Transverse colon (tissue), 3 donors: Measurements from ENCODE around the gene KRTAP10-11.

Experiments
- POLR2A ChIP-seq: fragments of 450-650 bp; IDR thresholded peaks from one replicate; pipeline ENCODE4 v1.6.1; 2016; ENCODE audit warnings: antibody characterized with exemption, mild to moderate bottlenecking, moderate library complexity
- POLR2AphosphoS5 ChIP-seq, 3 donors: sonication (generic); formaldehyde crosslinking; IDR thresholded peaks; one replicate each; pipeline ENCODE4 v1.6.1; 2016; ENCODE audit warnings: antibody characterized with exemption in 3 of 3

DNA sequence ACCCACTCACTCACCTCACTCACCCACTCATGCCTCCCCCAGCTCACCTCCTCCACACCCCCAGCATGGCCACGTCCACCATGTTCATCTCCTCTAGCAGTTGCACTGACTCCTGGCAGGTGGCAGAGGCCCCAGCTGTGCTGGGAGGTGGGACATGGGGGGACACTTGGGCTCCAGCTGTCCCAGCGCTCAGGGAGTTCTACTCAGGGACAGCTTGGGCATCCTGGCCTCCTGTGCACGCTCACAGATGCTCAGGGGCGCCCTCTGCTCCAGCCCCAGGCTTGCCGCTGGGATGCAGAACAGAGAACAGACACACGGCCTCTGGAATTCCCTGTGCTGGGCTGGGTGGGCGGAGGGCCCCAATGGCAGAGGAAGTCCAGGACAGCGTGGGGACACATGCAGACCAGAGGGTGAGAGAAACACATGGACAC, 29.1 kb upstream of the KRTAP10-11 start:
- no peak for TF ChIP-seq POLR2A
- TF ChIP-seq POLR2AphosphoS5 (IDR thresholded peaks at IDR 0.05) = no peak
